Effector CD4-positive, alpha-beta T cell (primary cell): Measurements from ENCODE around the gene FBXO2.

Source experiments
- DNase-seq: peaks from one replicate; pipeline ENCODE4 v3.0.0-alpha.2; 2020
- total RNA-seq: gene quantifications from one replicate; lab custom pipeline; 2026; lab: John Stamatoyannopoulos, UW

Gene FBXO2
- 6.8 reads per million, percentile 25 among the genes with 10 or more reads in this experiment for total RNA-seq

GRCh38 chr1:11654137-11654938, at the start of gene FBXO2, which contains the start of gene FBXO44:
Gene FBXO2 (minus strand): TSS chr1:11654429. CDS start chr1:11654340, 89 bp downstream.
Gene FBXO44 (plus strand): TSS chr1:11654877. CDS start chr1:11655836, 959 bp downstream.
- peak; percentile 56 for DNase-seq

- no peak for DNase-seq
Measured at GRCh38 chr1:11703357-11704193, 49.3 kb upstream of the FBXO2 start.

DNA sequence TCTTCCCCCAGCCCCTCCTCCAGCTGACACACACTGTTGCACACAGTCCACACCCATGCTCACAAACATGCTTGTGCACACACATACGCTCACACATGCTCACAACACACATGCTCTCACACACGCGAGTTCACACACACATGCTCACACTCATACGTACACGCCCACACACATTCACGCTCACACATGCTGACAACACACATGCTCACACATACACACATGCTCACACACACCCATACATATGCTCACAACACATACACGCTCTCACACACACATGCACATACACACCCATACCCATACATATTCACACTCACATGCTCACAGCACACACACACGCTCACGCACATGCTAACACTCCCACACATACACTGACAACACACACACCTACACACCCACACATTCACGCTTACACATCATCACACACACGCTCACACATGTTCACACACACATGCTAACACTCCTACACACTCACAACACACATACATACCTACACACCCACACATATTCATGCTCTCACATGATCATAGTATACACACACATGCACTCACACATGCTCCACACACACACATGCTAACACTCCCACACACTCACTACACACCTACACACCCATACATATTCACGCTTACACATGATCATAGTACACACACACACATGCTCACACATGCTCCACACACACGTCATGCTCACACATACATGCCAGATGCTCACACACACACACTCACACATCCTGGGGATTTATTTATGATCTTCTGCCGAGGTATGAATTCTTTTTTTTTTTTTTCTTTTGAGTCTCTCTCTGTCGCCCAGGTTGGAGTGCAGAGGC, 48.0 kb upstream of the FBXO2 start:
- DNase-seq = no peak

- no peak for DNase-seq
Measured at GRCh38 chr1:11701551-11701961, 47.3 kb upstream of the FBXO2 start.

GRCh38 chr1:11700601-11701467, 46.6 kb upstream of the FBXO2 start:
- DNase-seq = no peak

GRCh38 chr1:11697893-11698210, 43.6 kb upstream of the FBXO2 start:
- no peak for DNase-seq

GRCh38 chr1:11697188-11697892, 43.1 kb upstream of the FBXO2 start:
- no peak for DNase-seq

DNA sequence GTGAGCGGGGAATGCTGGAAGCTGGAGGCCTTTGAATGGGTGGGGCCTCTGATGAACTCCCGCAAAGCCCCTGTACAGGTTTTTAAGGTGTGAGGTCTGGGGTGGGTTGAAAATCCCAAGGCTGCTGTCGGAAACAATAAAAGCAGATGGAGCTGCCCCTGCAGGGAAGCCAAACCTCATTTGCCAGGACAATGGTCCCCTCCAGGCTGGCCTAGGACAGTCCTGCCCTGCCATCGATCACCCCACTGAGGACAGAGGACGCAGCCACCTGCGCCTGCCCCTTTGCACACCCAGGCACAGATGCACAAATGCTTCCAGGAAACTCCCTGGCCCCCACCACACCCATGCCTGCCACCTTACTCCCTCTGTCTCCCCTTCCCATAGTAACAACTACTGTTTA, 41.6 kb upstream of the FBXO2 start:
- no peak for DNase-seq

DNA sequence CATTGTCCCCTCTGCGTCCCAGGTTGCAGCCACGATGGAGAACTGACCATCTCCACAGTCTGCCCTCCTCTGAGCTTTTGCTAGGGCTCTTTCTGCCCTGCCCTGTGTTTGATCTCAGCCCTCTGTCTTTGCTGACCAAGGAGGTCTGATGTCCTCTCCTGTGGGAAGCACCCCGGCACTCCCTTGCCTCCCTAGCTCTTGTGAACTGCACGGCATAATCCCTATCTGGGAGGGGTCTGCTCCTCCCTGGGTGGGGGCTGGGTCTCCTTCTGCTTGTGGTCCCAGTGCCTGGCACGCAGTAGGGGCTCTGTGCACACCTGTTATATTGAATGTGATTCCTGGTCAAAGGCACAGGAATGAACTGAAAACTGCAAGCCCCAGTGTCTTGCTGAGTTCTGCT, 39.7 kb upstream of the FBXO2 start:
- DNase-seq = no peak

DNA sequence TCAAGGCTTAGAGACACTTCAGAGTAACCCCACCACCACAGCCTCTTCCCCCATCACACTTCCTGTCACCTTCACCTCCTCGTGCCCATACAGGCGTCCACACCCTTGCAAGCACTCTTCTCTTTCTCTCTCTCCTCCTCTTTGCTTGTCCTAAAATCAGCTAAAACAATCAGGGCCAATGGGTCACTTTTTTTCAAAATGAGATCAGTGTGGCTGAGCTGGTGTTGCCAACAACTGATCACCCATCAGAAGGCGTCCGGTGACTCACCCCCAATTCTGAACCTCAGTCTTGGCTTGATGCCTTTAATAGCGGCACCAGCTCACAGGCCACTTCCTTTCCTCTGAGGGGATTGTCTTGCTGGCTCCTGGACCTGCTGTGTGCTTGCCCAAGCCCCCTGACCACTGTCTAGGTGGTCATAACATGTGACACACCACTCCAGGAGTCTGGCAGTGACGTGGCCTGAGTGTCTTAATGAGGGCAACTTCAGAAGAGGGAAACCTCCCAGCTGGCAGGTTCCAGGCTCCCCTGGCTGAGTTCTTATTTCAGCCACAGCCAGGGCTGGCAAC, 38.9 kb upstream of the FBXO2 start:
- DNase-seq = peak; percentile 14

- DNase-seq = no peak
Measured at GRCh38 chr1:11691928-11692711, 37.9 kb upstream of the FBXO2 start.

- no peak for DNase-seq
Measured at GRCh38 chr1:11691302-11691914, 37.2 kb upstream of the FBXO2 start, which contains the start of gene DRAXIN. Gene DRAXIN (plus strand): TSS chr1:11691710. CDS start chr1:11706259, 14,549 bp downstream.

GRCh38 chr1:11690397-11691301, 36.4 kb upstream of the FBXO2 start:
- no peak for DNase-seq

DNA sequence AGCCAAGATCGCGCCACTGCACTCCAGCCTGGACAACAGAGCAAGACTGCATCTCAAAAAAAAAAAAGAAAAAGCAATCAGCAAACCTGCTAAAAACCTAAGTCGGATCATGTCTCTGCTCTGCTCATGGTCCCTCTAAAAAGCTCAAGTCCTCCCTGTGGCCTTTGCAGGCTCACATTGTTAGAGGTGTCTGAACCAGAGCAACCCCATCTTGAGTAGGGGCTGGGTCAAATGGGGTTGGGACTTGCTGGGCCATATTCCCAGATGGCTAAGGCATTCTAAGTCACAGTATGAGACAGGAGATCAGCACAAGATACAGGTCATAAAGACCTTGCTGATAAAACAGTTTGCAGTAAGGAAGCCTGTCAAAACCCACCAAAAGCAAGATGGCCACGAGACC, 34.3 kb upstream of the FBXO2 start:
- DNase-seq = no peak

GRCh38 chr1:11685210-11685752, 31.1 kb upstream of the FBXO2 start:
- DNase-seq = no peak

DNA sequence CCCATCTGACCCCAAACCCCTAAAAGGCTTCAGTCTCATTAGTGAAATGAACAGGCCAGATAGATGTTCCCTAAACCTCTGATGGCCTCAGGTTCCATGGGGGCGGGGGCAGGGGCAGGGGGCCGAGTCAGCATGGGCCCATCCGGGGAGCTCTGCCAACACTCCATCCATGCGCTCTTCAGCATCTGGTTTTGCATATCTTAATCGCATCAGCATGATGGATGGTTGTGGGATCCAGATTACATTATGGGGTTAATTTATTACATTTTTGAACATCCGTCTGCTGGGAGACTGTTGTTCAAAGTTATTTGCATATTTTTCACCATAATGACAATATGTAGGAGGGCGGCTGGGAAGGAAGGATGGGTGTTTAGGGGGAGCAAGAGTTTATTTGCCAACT, 29.8 kb upstream of the FBXO2 start:
- DNase-seq = no peak

DNA sequence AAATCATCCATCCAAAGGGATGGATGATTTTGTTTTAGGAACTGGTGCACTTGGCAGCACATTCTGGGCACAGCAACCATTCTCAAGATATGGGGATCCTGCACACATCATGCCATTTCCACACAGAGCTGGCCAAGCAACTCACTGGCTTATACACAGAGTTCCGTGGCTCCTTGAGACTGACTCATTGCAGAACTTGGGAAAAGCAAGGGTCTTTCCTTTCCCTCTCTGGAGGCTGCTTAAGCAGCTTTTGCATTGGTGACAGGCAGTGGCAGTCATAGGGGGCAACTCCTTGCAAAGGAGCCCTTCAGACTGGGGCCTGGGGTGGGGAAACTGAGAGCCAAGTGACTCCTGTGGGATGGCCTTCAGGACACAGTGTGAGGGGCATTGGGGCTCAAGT, 28.6 kb upstream of the FBXO2 start:
- DNase-seq = no peak

DNA sequence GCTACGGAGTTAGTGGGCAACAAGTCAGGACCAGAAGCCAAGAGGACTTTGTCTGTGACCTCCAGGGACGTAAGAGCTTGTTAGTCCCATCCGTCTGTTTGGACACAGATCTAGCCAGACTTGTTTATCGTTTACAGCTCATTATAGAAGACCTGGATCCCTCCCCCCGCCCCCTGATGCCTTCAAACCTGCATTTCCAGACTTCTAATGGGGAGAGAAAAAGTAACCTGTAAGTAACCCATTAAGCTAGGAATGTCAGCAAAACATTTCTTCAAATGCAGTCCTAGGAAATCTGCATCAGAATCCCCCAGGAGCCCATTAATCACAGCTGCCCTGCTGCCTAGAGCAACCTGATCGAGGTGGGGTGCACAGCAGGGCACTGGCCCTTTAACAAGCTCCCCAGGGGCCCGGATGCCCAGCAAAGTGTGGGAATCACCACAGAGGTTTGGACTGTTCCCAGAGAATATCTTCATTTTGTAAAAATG, 28.1 kb upstream of the FBXO2 start:
- DNase-seq = no peak
